Measurements from ENCODE around the gene ACSS3.

DNA sequence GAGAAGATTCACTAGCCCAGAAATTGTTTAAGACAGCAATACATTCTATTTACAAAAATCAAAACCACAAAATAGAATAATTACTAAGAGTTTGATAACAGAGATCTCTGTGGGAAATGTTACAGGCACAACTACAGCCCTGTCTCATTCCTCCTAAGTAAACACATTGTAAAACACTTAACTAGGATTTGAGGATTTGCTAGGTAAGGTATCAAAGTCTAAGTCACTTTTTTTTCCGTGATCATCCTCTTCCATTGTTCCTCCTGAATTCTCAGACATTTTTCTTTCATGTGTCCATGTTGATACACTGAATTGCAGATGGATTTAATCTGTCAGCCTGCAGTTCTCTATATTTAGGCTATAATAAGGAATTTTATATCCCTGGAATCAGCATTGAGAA lies 127.5 kb downstream of the ACSS3 start:
- TF ChIP-seq CTCF (IDR thresholded peaks at IDR 0.05; ENCODE audit: low read depth, low read length) (no peak), EZH2phosphoT487 (IDR thresholded peaks at IDR 0.05; ENCODE audit: low read depth) (no peak)

Measured in OCI-LY3 (cell line).